Brain microvascular endothelial cell (primary cell): ENCODE measurements around the gene CES2.

Source experiments
- DNase-seq: peaks from one replicate; pipeline ENCODE4 v3.0.0-alpha.2; 2020
- H3K27ac ChIP-seq: fragments of 250-450 bp; sonication (Bioruptor Pico); 2 replicates; pipeline ENCODE4 v1.5.1; 2020; ENCODE audit warnings: mild to moderate bottlenecking, moderate library complexity
- H3K27me3 ChIP-seq: fragments of 250-450 bp; sonication (Bioruptor Pico); replicated peaks from 2 replicates; pipeline ENCODE4 v1.5.1; 2020; ENCODE audit warnings: mild to moderate bottlenecking
- H3K36me3 ChIP-seq: fragments of 250-450 bp; sonication (Bioruptor Pico); replicated peaks from 2 replicates; pipeline ENCODE4 v1.5.1; 2020; ENCODE audit warnings: mild to moderate bottlenecking
- H3K4me3 ChIP-seq: 2 replicates; pipeline ENCODE4 v1.5.1; 2011; ENCODE audit warnings: low read depth, mild to moderate bottlenecking, control low read depth, low read length, moderate library complexity
- in situ Hi-C: cut with HindIII; loops from 2 replicates; pipeline ENCODE4 v1.10.0; 2017; ENCODE audit warnings: low sequenced_read_pairs, low pct_ligation_motif_present
- TF ChIP-seq, protein P1 (sequence below): IDR thresholded peaks from 2 replicates; pipeline ENCODE4 v1.5.1; 2011; ENCODE audit warnings: low read depth, mild to moderate bottlenecking, moderate library complexity, low read length, control low read depth, inconsistent platforms; ENCODE audit errors: missing control alignments

CES2 gene

DNA sequence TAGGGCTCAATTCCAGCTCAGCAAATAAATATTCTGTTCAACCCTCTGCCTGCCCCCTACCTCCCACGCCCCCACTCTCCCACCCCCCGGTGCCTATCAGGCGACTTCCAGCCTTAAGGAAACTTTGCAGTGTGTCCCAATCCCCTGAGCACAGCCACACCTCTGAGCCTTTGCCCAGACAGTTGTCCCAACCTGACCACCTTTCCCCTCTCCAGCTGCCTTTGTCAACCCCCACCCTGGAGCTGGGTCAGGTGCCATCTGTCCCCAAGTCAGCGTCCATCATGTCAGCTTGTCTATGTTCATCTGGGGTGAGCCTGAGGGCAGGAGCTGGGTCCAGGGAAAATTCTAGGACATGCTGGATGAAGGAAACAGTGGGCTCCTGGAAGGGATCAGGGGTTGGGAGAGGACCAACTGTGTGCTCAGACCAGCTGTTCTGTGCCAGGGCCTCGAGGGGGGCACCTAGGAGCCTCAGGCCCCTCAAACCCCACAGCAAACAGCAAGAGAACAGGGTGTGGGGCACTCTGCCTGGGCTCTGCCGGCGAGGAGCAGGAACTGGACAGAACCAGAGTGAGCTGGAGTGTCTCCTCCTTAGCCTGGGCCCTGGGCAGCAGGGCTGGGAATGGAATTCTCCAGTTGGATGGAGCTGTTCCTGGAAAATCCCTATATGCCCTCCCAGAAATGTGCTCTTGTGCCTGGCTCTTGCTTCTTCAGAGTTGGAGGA is 34.4 kb upstream of the CES2 start:
- Histone ChIP-seq H3K27ac (no peak overlapping the region), H3K4me3 (no peak overlapping the region), H3K27me3 (no peaks in the 10 kb centered on the region), H3K36me3 (no peaks in the 10 kb centered on the region)
- DNase-seq, result no peak
- TF ChIP-seq, protein P1, sequence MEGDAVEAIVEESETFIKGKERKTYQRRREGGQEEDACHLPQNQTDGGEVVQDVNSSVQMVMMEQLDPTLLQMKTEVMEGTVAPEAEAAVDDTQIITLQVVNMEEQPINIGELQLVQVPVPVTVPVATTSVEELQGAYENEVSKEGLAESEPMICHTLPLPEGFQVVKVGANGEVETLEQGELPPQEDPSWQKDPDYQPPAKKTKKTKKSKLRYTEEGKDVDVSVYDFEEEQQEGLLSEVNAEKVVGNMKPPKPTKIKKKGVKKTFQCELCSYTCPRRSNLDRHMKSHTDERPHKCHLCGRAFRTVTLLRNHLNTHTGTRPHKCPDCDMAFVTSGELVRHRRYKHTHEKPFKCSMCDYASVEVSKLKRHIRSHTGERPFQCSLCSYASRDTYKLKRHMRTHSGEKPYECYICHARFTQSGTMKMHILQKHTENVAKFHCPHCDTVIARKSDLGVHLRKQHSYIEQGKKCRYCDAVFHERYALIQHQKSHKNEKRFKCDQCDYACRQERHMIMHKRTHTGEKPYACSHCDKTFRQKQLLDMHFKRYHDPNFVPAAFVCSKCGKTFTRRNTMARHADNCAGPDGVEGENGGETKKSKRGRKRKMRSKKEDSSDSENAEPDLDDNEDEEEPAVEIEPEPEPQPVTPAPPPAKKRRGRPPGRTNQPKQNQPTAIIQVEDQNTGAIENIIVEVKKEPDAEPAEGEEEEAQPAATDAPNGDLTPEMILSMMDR, result no peak
- in situ Hi-C loops, result no loop called here

DNA sequence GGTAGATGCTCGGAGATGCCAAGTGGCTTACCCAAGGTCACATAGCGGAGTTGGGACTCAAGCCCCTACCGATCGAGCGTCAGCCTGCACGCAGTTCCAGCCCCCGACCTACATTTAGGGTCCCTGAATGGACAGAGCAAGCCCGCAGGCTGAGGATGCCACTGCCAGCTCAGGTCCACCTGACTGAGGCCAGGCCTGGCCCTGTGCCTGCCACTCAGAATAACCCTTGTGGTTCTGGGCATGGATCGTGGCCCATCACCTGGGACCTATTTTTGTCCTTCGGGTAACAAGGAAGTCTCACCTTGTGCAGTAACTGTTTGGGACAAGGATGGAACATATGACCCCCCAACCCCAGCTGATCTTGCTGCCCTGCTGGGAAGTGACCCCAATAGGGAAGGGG is 33.7 kb upstream of the CES2 start:
- no peak overlapping the region for H3K27ac ChIP-seq
- in situ Hi-C loops, result no loop called here
- no peak for DNase-seq
- TF ChIP-seq, protein P1, result no peak
- H3K27me3 ChIP-seq, result no peaks in the 10 kb centered on the region
- no peak overlapping the region for H3K4me3 ChIP-seq
- H3K36me3 ChIP-seq, result no peaks in the 10 kb centered on the region

DNA sequence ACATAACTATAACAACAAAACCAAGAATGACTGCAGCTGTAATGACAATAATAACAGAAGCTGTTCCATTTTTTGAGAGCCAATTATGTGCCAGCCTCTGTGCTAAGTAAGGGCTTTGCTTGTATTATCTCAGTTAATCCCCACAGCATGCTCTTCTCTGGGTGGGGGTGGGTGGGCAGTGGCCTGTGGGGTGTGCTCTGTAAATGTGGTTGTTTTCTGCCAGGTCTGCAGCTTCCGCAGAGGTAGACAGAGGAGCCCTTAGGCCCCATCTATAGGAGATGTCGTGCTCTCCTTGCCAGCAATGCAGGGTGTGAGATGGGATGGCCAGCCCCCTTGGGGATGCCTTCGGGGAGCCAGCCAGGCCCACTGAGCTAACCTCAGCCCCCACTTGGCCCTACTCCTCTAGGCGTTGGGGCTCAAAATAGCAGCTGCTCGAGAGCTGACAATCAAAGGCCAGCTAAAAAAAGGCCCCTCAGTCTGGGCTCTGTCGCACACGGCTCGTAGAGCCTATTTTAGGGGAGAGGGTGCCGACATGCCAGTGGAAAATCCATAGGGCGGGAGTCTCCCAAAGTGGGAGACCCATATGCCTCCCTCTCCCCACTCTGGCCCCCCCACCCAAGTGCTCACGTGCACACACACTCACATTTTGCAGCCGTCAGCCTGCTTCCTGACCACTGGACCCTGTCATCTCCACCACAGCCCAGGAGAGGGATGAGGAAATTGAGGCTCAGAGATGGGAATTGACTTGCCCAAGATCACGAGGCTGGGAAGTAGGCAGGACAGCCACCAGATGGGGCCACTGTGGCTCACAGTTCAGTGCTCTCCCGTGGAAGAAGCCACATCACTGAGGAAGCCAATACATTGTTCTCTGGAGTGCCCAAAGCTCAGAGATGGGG is 32.4 kb upstream of the CES2 start:
- in situ Hi-C loops, result no loop called here
- no peak overlapping the region for H3K27ac ChIP-seq
- peaks cover 2% of the 10 kb centered on the region for H3K27me3 ChIP-seq
- H3K36me3 ChIP-seq, result no peaks in the 10 kb centered on the region
- DNase-seq, result no peak
- TF ChIP-seq, protein P1, result no peak
- H3K4me3 ChIP-seq, result no peak overlapping the region

- Histone ChIP-seq H3K4me3 (no peak overlapping the region), H3K27me3 (peaks cover 2% of the 10 kb centered on the region), H3K27ac (no peak overlapping the region), H3K36me3 (no peaks in the 10 kb centered on the region)
- DNase-seq, result no peak
- in situ Hi-C loops, result no loop called here
- TF ChIP-seq, protein P1, result no peak
Observed at GRCh38 chr16:66903544-66904427, 31.5 kb upstream of the CES2 start.

DNA sequence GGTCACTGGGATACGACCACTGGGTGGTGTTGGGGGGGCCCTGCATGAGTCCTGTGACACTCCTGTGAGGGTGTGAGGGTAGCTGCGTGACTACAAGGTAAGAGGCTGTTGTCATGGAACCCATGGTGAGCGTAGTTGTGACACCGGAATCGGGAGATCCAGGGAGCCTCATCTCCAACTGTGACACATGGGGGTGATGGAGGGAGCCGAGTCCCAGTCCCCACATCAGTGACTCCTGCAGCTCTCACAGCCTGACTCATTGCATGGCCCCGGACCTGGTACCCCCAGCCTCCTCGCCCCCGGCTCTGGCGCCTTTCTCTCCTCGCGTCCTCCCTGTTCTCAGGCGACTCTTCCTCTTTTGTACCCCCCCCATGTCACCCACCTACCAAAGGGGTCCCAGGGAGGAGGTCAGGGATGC is 30.9 kb upstream of the CES2 start:
- H3K27me3 ChIP-seq, result peaks cover 2% of the 10 kb centered on the region
- H3K27ac ChIP-seq, result no peak overlapping the region
- in situ Hi-C loops, result no loop called here
- DNase-seq, result no peak
- H3K36me3 ChIP-seq, result no peaks in the 10 kb centered on the region
- TF ChIP-seq, protein P1, result no peak
- no peak overlapping the region for H3K4me3 ChIP-seq
